Psoas muscle (tissue), 8 donors: Measurements from ENCODE around the gene LTB4R. TPM values are rescaled to one million over a fixed set of nuclear protein-coding genes. Genes with fewer than 3 reads are reported as not detected.
A peak's percentile ranks its signal among the peaks of the same experiment; 100 is the strongest.

ENCODE experiments used
- ATAC-seq, 4 donors: fragments of 200-7000 bp; cut with Tn5 transposase; one replicate each; pipeline ENCODE4 v1.9.1; 2020; ENCODE audit warnings: moderate library complexity in 3 of 4, mild to moderate bottlenecking in 2 of 4
- DNase-seq, 2 donors: peaks; one replicate each; pipeline ENCODE4 v3.0.0-alpha.2; 2020
- H3K27ac ChIP-seq: fragments of 200-600 bp; one replicate; pipeline ENCODE4 v1.8.0; 2022
- H3K27me3 ChIP-seq, 3 donors: fragments of 200-600 bp in 1 of 3; one replicate each; pipeline versions ENCODE4 v1.6.1 to v1.8.0; 2013 to 2022; ENCODE audit warnings: low read length in 2 of 3, mild to moderate bottlenecking in 2 of 3, moderate library complexity in 1 of 3; ENCODE audit not compliant: insufficient read depth in 3 of 3
- H3K36me3 ChIP-seq, 2 donors: fragments of 200-600 bp in 1 of 2; one replicate each; pipeline versions ENCODE4 v1.6.1 to v1.8.0; 2013 to 2022; ENCODE audit warnings: low read depth in 1 of 2, mild to moderate bottlenecking in 1 of 2, moderate library complexity in 1 of 2; ENCODE audit not compliant: insufficient read depth in 1 of 2
- H3K4me1 ChIP-seq: fragments of 200-600 bp; one replicate; pipeline ENCODE4 v1.8.0; 2022
- H3K4me3 ChIP-seq: fragments of 200-600 bp; one replicate; pipeline ENCODE4 v1.8.0; 2022; ENCODE audit warnings: mild to moderate bottlenecking
- H3K9me3 ChIP-seq: fragments of 200-600 bp; one replicate; pipeline ENCODE4 v1.8.0; 2022
- WGBS, 3 donors: extraction: QIAGEN DNeasy Blood & Tissue Kit; methylation state at CpG; one replicate each; pipeline versions ENCODE4 v1.1.6 to v1.1.7; 2013; 5-methylcytosine and 5-hydroxymethylcytosine counted together
- intact Hi-C, 2 donors: fragments of 100-400 bp; cut with DNase I; formaldehyde crosslinking; loops; one replicate each; pipeline versions ENCODE4 v1.11.0 to v1.14.2; 2022
- long read RNA-seq, 2 donors: library from polyadenylated mRNA; unstranded; transcript quantifications; one replicate each; pipeline ENCODE4 v2.0.0, GENCODE V29; 2021
- polyA plus RNA-seq, 3 donors: library from polyadenylated mRNA; stranded (reverse); fragments of 200-250 nt; gene quantifications; one replicate each; pipeline ENCODE4 v1.2.3, GENCODE V29; 2013
- total RNA-seq, 4 donors: library from RNA; stranded (reverse); fragmentation: NEBNext Ultra II Directional in 2 of 4; extraction: Animal tissue kit (Norgen Biotek cat#: 25700) in 2 of 4; gene quantifications; one replicate each; pipeline versions ENCODE4 v1.2.1 to v1.2.4, GENCODE V29; 2021 to 2023
- TF ChIP-seq, protein P1 (sequence below): fragments of 200-600 bp; IDR thresholded peaks from one replicate; pipeline ENCODE4 v1.8.0; 2022; ENCODE audit warnings: antibody characterized with exemption
- donor health status: healthy with polysubstance abuse.
- donor health status: DM: no; HTN: no; CAD: no; lungs with moderate emphysema.
- donor health status: Bipolar disorder and iron deficiency.
- donor health status: healthy.
- donor health status: DM: yes; HTN: yes; CAD: no.
- donor health status: DM: no; HTN: no; CAD: no.
- donor health status: DM: no; HTN: no; CAD: no.
- donor health status: DM: yes; HTN: yes; CAD: no.

Gene LTB4R, protein sequence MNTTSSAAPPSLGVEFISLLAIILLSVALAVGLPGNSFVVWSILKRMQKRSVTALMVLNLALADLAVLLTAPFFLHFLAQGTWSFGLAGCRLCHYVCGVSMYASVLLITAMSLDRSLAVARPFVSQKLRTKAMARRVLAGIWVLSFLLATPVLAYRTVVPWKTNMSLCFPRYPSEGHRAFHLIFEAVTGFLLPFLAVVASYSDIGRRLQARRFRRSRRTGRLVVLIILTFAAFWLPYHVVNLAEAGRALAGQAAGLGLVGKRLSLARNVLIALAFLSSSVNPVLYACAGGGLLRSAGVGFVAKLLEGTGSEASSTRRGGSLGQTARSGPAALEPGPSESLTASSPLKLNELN
- total RNA-seq (1 to 10 TPM; 1.1 to 2.1 (median 2.0) TPM), polyA plus RNA-seq (1 to 10 TPM in 1 of 3 donors, under 1 TPM in 2; 0.35 to 2.0 (median 0.65) TPM)
- long read RNA-seq, donor 1 = 0 reads
- long read RNA-seq, donor 2, partial matches to known transcripts = 2 of 2 reads
- long read RNA-seq, donor 2, other reads (novel, unspliced or antisense) = 0 of 2 reads

DNA sequence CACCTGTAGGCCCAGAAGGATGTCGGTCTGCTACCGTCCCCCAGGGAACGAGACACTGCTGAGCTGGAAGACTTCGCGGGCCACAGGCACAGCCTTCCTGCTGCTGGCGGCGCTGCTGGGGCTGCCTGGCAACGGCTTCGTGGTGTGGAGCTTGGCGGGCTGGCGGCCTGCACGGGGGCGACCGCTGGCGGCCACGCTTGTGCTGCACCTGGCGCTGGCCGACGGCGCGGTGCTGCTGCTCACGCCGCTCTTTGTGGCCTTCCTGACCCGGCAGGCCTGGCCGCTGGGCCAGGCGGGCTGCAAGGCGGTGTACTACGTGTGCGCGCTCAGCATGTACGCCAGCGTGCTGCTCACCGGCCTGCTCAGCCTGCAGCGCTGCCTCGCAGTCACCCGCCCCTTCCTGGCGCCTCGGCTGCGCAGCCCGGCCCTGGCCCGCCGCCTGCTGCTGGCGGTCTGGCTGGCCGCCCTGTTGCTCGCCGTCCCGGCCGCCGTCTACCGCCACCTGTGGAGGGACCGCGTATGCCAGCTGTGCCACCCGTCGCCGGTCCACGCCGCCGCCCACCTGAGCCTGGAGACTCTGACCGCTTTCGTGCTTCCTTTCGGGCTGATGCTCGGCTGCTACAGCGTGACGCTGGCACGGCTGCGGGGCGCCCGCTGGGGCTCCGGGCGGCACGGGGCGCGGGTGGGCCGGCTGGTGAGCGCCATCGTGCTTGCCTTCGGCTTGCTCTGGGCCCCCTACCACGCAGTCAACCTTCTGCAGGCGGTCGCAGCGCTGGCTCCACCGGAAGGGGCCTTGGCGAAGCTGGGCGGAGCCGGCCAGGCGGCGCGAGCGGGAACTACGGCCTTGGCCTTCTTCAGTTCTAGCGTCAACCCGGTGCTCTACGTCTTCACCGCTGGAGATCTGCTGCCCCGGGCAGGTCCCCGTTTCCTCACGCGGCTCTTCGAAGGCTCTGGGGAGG is at the start of gene LTB4R:
TSS of gene LTB4R (plus strand) at position 857 of the 959 bp plus-strand sequence. CDS start 4,150 bp downstream, outside the sequence.
- Histone ChIP-seq H3K27me3 (peaks cover 0 to 5% (median 0%) of the 10 kb centered on the region in 3 donors), H3K4me3 (peak within 1 kb of the TSS; percentile 68), H3K9me3 (no peaks in the 10 kb centered on the region), H3K36me3 (peaks cover 0 to 22% of the 10 kb centered on the region in 2 donors), H3K4me1 (peaks cover 13% of the 10 kb centered on the region), H3K27ac (peak within 1 kb of the TSS; percentile 79)
- ATAC-seq (peak; percentile 86 to 91 (median 90)), DNase-seq (peak; percentile 79 to 89)
- WGBS, 3 donors = 14 to 18% (median 17%) methylated on average over 82 to 99 of the region's 99 CpGs
- TF ChIP-seq, protein P1, sequence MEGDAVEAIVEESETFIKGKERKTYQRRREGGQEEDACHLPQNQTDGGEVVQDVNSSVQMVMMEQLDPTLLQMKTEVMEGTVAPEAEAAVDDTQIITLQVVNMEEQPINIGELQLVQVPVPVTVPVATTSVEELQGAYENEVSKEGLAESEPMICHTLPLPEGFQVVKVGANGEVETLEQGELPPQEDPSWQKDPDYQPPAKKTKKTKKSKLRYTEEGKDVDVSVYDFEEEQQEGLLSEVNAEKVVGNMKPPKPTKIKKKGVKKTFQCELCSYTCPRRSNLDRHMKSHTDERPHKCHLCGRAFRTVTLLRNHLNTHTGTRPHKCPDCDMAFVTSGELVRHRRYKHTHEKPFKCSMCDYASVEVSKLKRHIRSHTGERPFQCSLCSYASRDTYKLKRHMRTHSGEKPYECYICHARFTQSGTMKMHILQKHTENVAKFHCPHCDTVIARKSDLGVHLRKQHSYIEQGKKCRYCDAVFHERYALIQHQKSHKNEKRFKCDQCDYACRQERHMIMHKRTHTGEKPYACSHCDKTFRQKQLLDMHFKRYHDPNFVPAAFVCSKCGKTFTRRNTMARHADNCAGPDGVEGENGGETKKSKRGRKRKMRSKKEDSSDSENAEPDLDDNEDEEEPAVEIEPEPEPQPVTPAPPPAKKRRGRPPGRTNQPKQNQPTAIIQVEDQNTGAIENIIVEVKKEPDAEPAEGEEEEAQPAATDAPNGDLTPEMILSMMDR = peak; percentile 48
- intact Hi-C loops = no loop called here

DNA sequence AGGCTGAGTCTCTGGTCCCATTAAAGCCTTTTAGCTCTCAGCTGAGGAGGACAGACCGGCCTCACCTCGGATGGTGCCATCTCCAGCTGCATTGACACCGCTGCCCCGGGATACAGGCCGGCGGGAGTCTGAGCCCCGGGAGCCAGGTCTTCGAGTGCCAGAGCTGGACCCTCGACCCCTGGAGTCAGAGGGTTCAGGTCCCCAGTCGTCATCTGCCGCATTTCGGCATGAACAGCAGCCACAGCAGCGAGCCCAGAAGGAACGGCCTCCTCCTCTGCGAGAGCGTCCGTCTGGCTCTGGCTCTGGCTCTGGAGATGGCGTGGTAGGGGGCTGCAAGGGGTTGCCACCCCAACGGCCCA is 49.4 kb upstream of the LTB4R start:
- DNase-seq = no peak
- TF ChIP-seq, protein P1 = no peak

DNA sequence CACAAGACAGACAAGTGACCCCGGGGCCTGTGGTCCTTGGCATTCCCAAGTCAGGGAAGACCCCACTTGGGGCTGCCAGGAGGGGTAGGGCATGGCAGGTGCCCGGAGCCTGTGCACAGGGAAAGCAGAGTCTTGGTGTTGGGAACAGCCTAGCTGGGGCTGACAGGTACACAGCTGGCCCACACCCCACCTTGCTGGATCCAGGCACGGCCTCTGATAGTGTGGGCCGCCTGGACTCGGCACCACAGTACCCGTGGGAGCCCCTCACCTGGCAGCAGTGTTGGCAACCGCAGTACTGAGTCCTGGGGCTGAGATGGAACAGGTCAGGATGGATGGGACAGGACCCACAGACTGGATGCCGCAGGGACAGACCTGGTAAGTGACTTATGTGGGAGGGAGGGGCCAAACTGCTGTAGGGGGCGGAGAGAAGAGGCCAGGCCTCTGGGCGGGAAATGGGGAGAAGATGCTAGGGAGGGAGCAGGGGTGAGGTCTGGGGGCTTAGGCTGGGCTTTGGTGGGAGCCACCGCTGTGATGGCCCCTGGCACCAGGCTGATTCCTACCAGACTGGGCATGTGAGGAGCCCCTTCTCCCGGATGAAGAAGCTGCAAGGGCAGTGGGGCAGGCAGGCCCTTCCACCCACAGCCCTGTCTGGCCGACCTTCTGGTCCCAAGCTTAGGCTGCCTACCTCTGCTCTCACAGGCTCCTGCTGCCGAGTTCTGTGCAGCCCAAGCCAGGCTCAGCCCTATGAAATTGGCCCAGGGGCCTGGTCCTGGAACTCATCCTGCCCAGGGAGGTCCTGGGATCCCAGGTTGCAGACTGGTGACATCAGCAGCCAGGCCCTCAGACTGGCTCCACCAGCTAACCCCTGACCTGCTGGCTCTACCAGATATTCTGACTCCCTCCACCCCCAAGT is 48.2 kb upstream of the LTB4R start, which contains the start of gene TGM1:
TSS of gene TGM1 (minus strand) at position 357 of the 913 bp plus-strand sequence. CDS start 825 bp downstream, outside the sequence.
- Histone ChIP-seq H3K4me1 (no peaks in the 10 kb centered on the region), H3K4me3 (no peak within 1 kb of the TSS), H3K27ac (no peak within 1 kb of the TSS), H3K27me3 (no peaks in the 10 kb centered on the region), H3K36me3 (peaks cover 0 to 29% of the 10 kb centered on the region in 2 donors), H3K9me3 (no peaks in the 10 kb centered on the region)
- DNase-seq = no peak
- intact Hi-C loops = no loop called here
- TF ChIP-seq, protein P1 = no peak
- whole genome bisulfite sequencing, 3 donors = 74 to 80% (median 78%) methylated on average over 13 to 14 of the region's 14 CpGs
- no peak for ATAC-seq

More for the DNA sequence above, 49.4 kb upstream of the LTB4R start:
- Histone ChIP-seq H3K4me3 (no peak overlapping the region), H3K36me3 (peaks cover 0 to 18% of the 10 kb centered on the region in 2 donors), H3K27ac (no peak overlapping the region), H3K27me3 (no peaks in the 10 kb centered on the region), H3K4me1 (no peaks in the 10 kb centered on the region), H3K9me3 (no peaks in the 10 kb centered on the region)
- no peak for ATAC-seq
- 85 to 89% (median 88%) methylated on average over 19 of the region's 19 CpGs for WGBS, 3 donors
- intact Hi-C loops = no loop called here

DNA sequence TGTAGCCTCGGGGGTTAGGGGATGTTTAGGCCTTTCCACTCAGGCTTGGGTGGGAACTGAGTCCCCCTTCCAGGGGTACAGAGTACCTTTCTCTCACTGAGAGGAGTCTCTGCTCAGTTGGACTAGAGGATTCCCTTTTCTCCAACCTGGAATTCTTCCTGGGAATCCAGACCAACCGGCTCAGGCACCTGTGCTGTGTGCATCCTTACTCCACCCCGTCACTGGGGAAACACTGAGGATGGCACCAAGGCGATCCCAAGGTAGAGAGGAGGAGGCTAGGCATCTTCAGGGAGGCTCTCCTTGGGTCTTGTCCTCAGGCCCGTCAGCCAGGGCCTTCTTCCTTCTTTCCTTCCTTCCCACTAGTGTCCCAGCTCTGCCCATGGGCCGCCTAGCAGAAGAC is 47.5 kb upstream of the LTB4R start:
- 73 to 80% (median 75%) methylated on average over 6 of the region's 6 CpGs for WGBS, 3 donors
- no peaks in the 10 kb centered on the region for H3K9me3 ChIP-seq
- no peak overlapping the region for H3K4me3 ChIP-seq
- H3K27me3 ChIP-seq = no peaks in the 10 kb centered on the region
- no peaks in the 10 kb centered on the region for H3K4me1 ChIP-seq
- peaks cover 3 to 37% of the 10 kb centered on the region in 2 donors for H3K36me3 ChIP-seq
- ATAC-seq (no peak), DNase-seq (no peak)
- intact Hi-C loops = no loop called here
- H3K27ac ChIP-seq = no peak overlapping the region
- TF ChIP-seq, protein P1 = no peak
